Endothelial cell of umbilical vein (primary cell): ENCODE measurements around the gene NFIL3. TPM values are rescaled to one million over a fixed set of nuclear protein-coding genes. Genes with fewer than 3 reads are reported as not detected.
A peak's percentile ranks its signal among the peaks of the same experiment; 100 is the strongest.

ENCODE experiments used
- BruUV-seq: library from RNA; stranded (reverse); fragments of 400-500 nt; replicated peaks from 2 replicates; lab custom pipeline; 2021; lab: Mats Ljungman, UMichigan
- CTCF ChIA-PET: fragments of 300-600, 350-600 bp; sonication (Branson Sonifier 250); formaldehyde crosslinking; loops from one replicate; lab custom pipeline; 2021; ENCODE audit warnings: antibody characterized with exemption, inconsistent platforms; lab: Charles Lee
- POLR2A ChIA-PET: fragments of 300-600, 350-600 bp; sonication (Branson Sonifier 250); formaldehyde crosslinking; loops from one replicate; lab custom pipeline; 2021; ENCODE audit warnings: antibody characterized with exemption, inconsistent platforms; lab: Charles Lee
- DNase-seq: peaks from one replicate; pipeline ENCODE4 v3.0.0-alpha.2; 2011; ENCODE audit warnings: low read depth, low spot score
- FAIRE-seq: peaks from 2 replicates; lab custom pipeline; 2011; peaks lifted over from hg19 to GRCh38; lab: Jason Lieb, UNC
- H2AFZ ChIP-seq: 2 replicates; pipeline ENCODE4 v1.6.0; 2012; ENCODE audit warnings: low read depth, low read length, control low read depth, inconsistent platforms
- H3K27ac ChIP-seq: 2 replicates; pipeline ENCODE4 v1.5.1; 2011; ENCODE audit warnings: low read depth, mild to moderate bottlenecking, control low read depth, low read length, moderate library complexity; ENCODE audit not compliant: insufficient read depth
- H3K27me3 ChIP-seq, 2 experiments: 2 replicates each; pipeline versions ENCODE4 v1.6.0 to v1.6.1; 2011; ENCODE audit warnings: low read length in 2 of 2, mixed read lengths in 1 of 2; ENCODE audit not compliant: control insufficient read depth in 2 of 2, insufficient read depth in 2 of 2
- H3K36me3 ChIP-seq, 2 experiments: 2 replicates in 1 of 2; 3 replicates in 1 of 2; pipeline ENCODE4 v1.5.1; 2011; ENCODE audit warnings: low read length in 2 of 2, mild to moderate bottlenecking in 1 of 2, moderate library complexity in 1 of 2; ENCODE audit not compliant: control insufficient read depth in 2 of 2, insufficient read depth in 2 of 2; ENCODE audit errors: extremely low read depth in 1 of 2
- H3K4me1 ChIP-seq: 3 replicates; pipeline ENCODE4 v1.5.1; 2011; ENCODE audit warnings: mild to moderate bottlenecking, low read length; ENCODE audit not compliant: control insufficient read depth, insufficient read depth; ENCODE audit errors: extremely low read depth
- H3K4me2 ChIP-seq: 2 replicates; pipeline ENCODE4 v1.6.1; 2011; ENCODE audit warnings: low read length, control low read depth, mixed read lengths; ENCODE audit not compliant: insufficient read depth
- H3K4me3 ChIP-seq, 3 experiments: fragments of 200-600 bp in 1 of 3; sonication (generic), shearing (Covaris generic) in 1 of 3; replicated peaks in 1 of 3; 2 replicates each; pipeline ENCODE4 v1.5.1; 2011 to 2016; ENCODE audit warnings: control low read depth in 3 of 3, low read length in 3 of 3, mild to moderate bottlenecking in 2 of 3, inconsistent platforms in 1 of 3, low read depth in 1 of 3, moderate library complexity in 1 of 3; ENCODE audit not compliant: insufficient read depth in 1 of 3
- H3K79me2 ChIP-seq: 2 replicates; pipeline ENCODE4 v1.6.0; 2012; ENCODE audit warnings: low read length, inconsistent platforms; ENCODE audit not compliant: control insufficient read depth, insufficient read depth
- H3K9ac ChIP-seq: replicated peaks from 2 replicates; pipeline ENCODE3; 2011; ENCODE audit warnings: low read length, control low read depth; ENCODE audit not compliant: insufficient read depth; ENCODE audit errors: extremely low read depth
- H3K9me1 ChIP-seq: replicated peaks from 3 replicates; pipeline ENCODE4 v1.6.0; 2011; ENCODE audit warnings: mild to moderate bottlenecking, low read length; ENCODE audit not compliant: control insufficient read depth, insufficient read depth; ENCODE audit errors: extremely low read depth
- H3K9me3 ChIP-seq: replicated peaks from 2 replicates; pipeline ENCODE4 v1.5.1; 2012; ENCODE audit warnings: low read length, inconsistent platforms; ENCODE audit not compliant: control insufficient read depth, insufficient read depth
- H4K20me1 ChIP-seq: replicated peaks from 2 replicates; pipeline ENCODE3; 2011; ENCODE audit warnings: mild to moderate bottlenecking, low read length; ENCODE audit not compliant: control insufficient read depth, insufficient read depth; ENCODE audit errors: extremely low read depth
- EZH2 ChIP-seq: IDR thresholded peaks from 2 replicates; pipeline ENCODE4 v1.6.1; 2012; ENCODE audit warnings: borderline replicate concordance, low read depth, mild to moderate bottlenecking, moderate library complexity, low read length, inconsistent platforms; ENCODE audit not compliant: severe bottlenecking
- FOS ChIP-seq: IDR thresholded peaks from 2 replicates; pipeline ENCODE4 v1.6.1; 2011; ENCODE audit warnings: mild to moderate bottlenecking, low read length, moderate library complexity, borderline replicate concordance; ENCODE audit not compliant: insufficient read depth
- GATA2 ChIP-seq: IDR thresholded peaks from 2 replicates; pipeline ENCODE4 v1.7.0; 2011; ENCODE audit warnings: low read depth, mild to moderate bottlenecking, moderate library complexity, mixed read lengths, low read length; ENCODE audit not compliant: insufficient read length, insufficient read depth
- MYC ChIP-seq: IDR thresholded peaks from one replicate; pipeline ENCODE4 v1.6.1; 2011; ENCODE audit warnings: mild to moderate bottlenecking, low read depth, low read length
- POLR2A ChIP-seq: IDR thresholded peaks from 2 replicates; pipeline ENCODE4 v1.6.1; 2012; ENCODE audit warnings: low read depth, mild to moderate bottlenecking, control low read depth, low read length
- POLR2AphosphoS5 ChIP-seq: IDR thresholded peaks from 2 replicates; pipeline ENCODE4 v1.6.1; 2012; ENCODE audit warnings: low read depth, mild to moderate bottlenecking, control low read depth, low read length, moderate library complexity; ENCODE audit not compliant: insufficient read depth
- dilution Hi-C: fragments of 300-500 bp; cut with MboI; formaldehyde crosslinking; loops from one replicate; pipeline ENCODE4 v1.15.0; 2019; ENCODE audit warnings: low sequenced_read_pairs; ENCODE audit not compliant: extremely low pct_ligation_motif_present
- intact Hi-C: fragments of 100-400 bp; cut with micrococcal nuclease; formaldehyde crosslinking; loops from one replicate; pipeline ENCODE4 v1.10.0; 2022
- polyA plus RNA-seq, 4 experiments: library from polyadenylated mRNA; depleted of rRNA in 3 of 4; stranded (reverse) in 3 of 4; unstranded in 1 of 4; fragments of >200 nt; gene quantifications; 2 replicates each; pipeline versions ENCODE4 v1.2.1 to v1.2.3, GENCODE V29; 2011 to 2012; ENCODE audit warnings: missing spikeins in 1 of 4
- total RNA-seq: library from RNA; stranded (reverse); gene quantifications from 2 replicates; pipeline ENCODE4 v1.2.3, GENCODE V29; 2021
- TF ChIP-seq, protein P1 (sequence below): IDR thresholded peaks from 2 replicates; pipeline ENCODE4 v1.6.1; 2011; ENCODE audit not compliant: insufficient read depth, insufficient read length
- TF ChIP-seq, protein P2 (sequence below), 2 donors: IDR thresholded peaks; 1 replicate in 1 of 2; 2 replicates in 1 of 2; pipeline ENCODE4 v1.5.1; 2011; ENCODE audit warnings: low read length in 2 of 2, mild to moderate bottlenecking in 2 of 2, moderate library complexity in 2 of 2, control low read depth in 1 of 2, inconsistent platforms in 1 of 2, low read depth in 1 of 2; ENCODE audit not compliant: insufficient read depth in 1 of 2; ENCODE audit errors: extremely low read depth in 1 of 2

Gene NFIL3
- total and polyA plus RNA-seq, 2 donors (not counting 3 experiments of a cell fraction or from before 2014, with no cell fraction given), result 2.9 to 10.5 TPM

- BruUV-seq, result no TSS peak
- TF ChIP-seq, protein P1, sequence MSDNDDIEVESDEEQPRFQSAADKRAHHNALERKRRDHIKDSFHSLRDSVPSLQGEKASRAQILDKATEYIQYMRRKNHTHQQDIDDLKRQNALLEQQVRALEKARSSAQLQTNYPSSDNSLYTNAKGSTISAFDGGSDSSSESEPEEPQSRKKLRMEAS, result no peak
- TF ChIP-seq POLR2A (no peak), GATA2 (no peak), MYC (no peak), FOS (no peak), EZH2 (no peak), POLR2AphosphoS5 (no peak)
- TF ChIP-seq, protein P2, sequence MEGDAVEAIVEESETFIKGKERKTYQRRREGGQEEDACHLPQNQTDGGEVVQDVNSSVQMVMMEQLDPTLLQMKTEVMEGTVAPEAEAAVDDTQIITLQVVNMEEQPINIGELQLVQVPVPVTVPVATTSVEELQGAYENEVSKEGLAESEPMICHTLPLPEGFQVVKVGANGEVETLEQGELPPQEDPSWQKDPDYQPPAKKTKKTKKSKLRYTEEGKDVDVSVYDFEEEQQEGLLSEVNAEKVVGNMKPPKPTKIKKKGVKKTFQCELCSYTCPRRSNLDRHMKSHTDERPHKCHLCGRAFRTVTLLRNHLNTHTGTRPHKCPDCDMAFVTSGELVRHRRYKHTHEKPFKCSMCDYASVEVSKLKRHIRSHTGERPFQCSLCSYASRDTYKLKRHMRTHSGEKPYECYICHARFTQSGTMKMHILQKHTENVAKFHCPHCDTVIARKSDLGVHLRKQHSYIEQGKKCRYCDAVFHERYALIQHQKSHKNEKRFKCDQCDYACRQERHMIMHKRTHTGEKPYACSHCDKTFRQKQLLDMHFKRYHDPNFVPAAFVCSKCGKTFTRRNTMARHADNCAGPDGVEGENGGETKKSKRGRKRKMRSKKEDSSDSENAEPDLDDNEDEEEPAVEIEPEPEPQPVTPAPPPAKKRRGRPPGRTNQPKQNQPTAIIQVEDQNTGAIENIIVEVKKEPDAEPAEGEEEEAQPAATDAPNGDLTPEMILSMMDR (IDR thresholded peaks at IDR 0.05; ENCODE audit: extremely low read depth in 1 of 2, insufficient read depth in 1 of 2, low read depth in 1 of 2, low read length in 2 of 2), result no peak
- FAIRE-seq (no peak), DNase-seq (no peak)
- intact Hi-C loops (loop anchor here (5.0 kb wide), 2 partner anchors 302 to 323 kb away; no protein-coding TSS in a partner anchor), dilution Hi-C loops (no loop called here)
- Histone ChIP-seq H3K4me2 (peak overlapping the region; percentile 57), H3K9ac (no peak overlapping the region), H3K36me3 (no peaks in the 10 kb centered on the region), H3K27me3 (no peaks in the 10 kb centered on the region), H3K4me3 (no peak overlapping the region), H3K27ac (no peak overlapping the region), H3K79me2 (peaks cover 23% of the 10 kb centered on the region), H3K9me3 (no peaks in the 10 kb centered on the region), H3K4me1 (peaks cover 28% of the 10 kb centered on the region), H2AFZ (no peak overlapping the region), H4K20me1 (no peaks in the 10 kb centered on the region), H3K9me1 (no peaks in the 10 kb centered on the region)
- ChIA-PET POLR2A (interaction anchor here (0.5 kb wide), 1 partner anchor 45 kb away, joined by 3 read pairs; no protein-coding TSS in a partner anchor), CTCF (interaction anchor here (0.8 to 7.6 kb wide), 20 partner anchors 9 to 511 kb away, joined by 3 to 139 read pairs (median 5); partner anchors contain the start of gene AUH)
Measured at GRCh38 chr9:91425271-91425670, 1.6 kb upstream of the NFIL3 start.
